ENCODE measurements around the gene HPGD.

DNA sequence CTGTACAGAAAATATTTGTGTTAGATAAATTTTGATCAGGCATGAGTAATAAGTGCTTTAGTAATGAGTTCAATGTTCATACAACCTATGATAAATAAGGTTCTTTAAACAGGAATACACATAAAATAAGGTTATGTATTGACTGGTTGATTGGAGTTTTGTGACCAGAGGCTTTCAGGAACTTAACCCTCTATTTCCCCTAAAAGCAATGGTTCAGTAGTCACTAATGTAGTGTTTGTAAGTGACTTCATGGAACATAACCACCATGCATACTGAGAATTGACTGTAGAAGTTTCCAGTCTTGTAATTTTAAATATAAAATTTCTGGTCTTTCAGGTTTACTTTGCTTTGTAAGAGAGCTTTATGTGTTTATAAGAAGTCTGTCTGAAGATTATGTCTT is 28.1 kb downstream of the HPGD start:
- TF ChIP-seq EP300 (IDR thresholded peaks at IDR 0.05) (no peak), POLR2A (IDR thresholded peaks at IDR 0.05) (no peak)
- TF ChIP-seq, protein P1, sequence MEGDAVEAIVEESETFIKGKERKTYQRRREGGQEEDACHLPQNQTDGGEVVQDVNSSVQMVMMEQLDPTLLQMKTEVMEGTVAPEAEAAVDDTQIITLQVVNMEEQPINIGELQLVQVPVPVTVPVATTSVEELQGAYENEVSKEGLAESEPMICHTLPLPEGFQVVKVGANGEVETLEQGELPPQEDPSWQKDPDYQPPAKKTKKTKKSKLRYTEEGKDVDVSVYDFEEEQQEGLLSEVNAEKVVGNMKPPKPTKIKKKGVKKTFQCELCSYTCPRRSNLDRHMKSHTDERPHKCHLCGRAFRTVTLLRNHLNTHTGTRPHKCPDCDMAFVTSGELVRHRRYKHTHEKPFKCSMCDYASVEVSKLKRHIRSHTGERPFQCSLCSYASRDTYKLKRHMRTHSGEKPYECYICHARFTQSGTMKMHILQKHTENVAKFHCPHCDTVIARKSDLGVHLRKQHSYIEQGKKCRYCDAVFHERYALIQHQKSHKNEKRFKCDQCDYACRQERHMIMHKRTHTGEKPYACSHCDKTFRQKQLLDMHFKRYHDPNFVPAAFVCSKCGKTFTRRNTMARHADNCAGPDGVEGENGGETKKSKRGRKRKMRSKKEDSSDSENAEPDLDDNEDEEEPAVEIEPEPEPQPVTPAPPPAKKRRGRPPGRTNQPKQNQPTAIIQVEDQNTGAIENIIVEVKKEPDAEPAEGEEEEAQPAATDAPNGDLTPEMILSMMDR (IDR thresholded peaks at IDR 0.05), result no peak
